HEK293 (cell line): ENCODE measurements around the gene SPX.

Experiments
- CTCF ChIA-PET: fragments of 350-600 bp; formaldehyde crosslinking; extraction: SDS; loops from one replicate; lab custom pipeline; 2021; ENCODE audit warnings: antibody characterized with exemption; lab: Yijun Ruan, JAX
- POLR2A ChIA-PET: fragments of 300-600 bp; formaldehyde crosslinking; extraction: SDS; loops from one replicate; lab custom pipeline; 2020; ENCODE audit warnings: antibody characterized with exemption, inconsistent platforms; lab: Yijun Ruan, JAX
- H3K27ac ChIP-seq: fragments of 200-500 bp; sonication (Bioruptor generic); 2 replicates; pipeline ENCODE4 v1.5.1; 2014; ENCODE audit warnings: low read depth, low read length, control low read depth, inconsistent platforms; ENCODE audit errors: extremely low read depth
- H3K36me3 ChIP-seq, 2 experiments: fragments of 200-500 bp in 1 of 2; sonication (Bioruptor generic) in 1 of 2; 1 replicate in 1 of 2; 2 replicates in 1 of 2; pipeline ENCODE4 v1.5.1; 2014 to 2017; ENCODE audit warnings: inconsistent platforms in 2 of 2, low read length in 2 of 2; ENCODE audit not compliant: control insufficient read depth in 2 of 2, insufficient read depth in 1 of 2
- H3K4me1 ChIP-seq: fragments of 200-500 bp; sonication (Bioruptor generic); 2 replicates; pipeline ENCODE4 v1.5.1; 2014; ENCODE audit warnings: mild to moderate bottlenecking, low read length, inconsistent platforms; ENCODE audit not compliant: control insufficient read depth, insufficient read depth
- H3K4me3 ChIP-seq: 2 replicates; pipeline ENCODE4 v1.5.1; 2011; ENCODE audit warnings: low read depth, mild to moderate bottlenecking, control low read depth, low read length, moderate library complexity
- H3K9me3 ChIP-seq: fragments of 200-500 bp; sonication (Bioruptor generic); 2 replicates; pipeline ENCODE4 v1.5.1; 2014; ENCODE audit warnings: low read depth, low read length, inconsistent platforms; ENCODE audit not compliant: control insufficient read depth, insufficient read depth
- CTCF ChIP-seq: fragments of 450-650 bp; formaldehyde crosslinking; IDR thresholded peaks from 2 replicates; pipeline ENCODE4 v1.5.1; 2016; ENCODE audit warnings: missing biosample characterization, missing genetic modification characterization
- GLIS2 ChIP-seq: fragments of 450-650 bp; formaldehyde crosslinking; IDR thresholded peaks from 2 replicates; pipeline ENCODE4 v1.5.1; 2016; ENCODE audit warnings: missing biosample characterization, missing genetic modification characterization
- KLF17 ChIP-seq: fragments of 450-650 bp; formaldehyde crosslinking; IDR thresholded peaks from 2 replicates; pipeline ENCODE4 v1.5.1; 2016; ENCODE audit warnings: missing biosample characterization, missing genetic modification characterization
- PRDM2 ChIP-seq: fragments of 450-650 bp; formaldehyde crosslinking; IDR thresholded peaks from 2 replicates; pipeline ENCODE4 v1.5.1; 2016; ENCODE audit warnings: missing biosample characterization, missing genetic modification characterization, borderline replicate concordance
- RBAK ChIP-seq: fragments of 450-650 bp; formaldehyde crosslinking; IDR thresholded peaks from 2 replicates; pipeline ENCODE4 v1.5.1; 2016; ENCODE audit warnings: missing biosample characterization, missing genetic modification characterization
- SCRT2 ChIP-seq: fragments of 450-650 bp; formaldehyde crosslinking; IDR thresholded peaks from 2 replicates; pipeline ENCODE4 v1.5.1; 2016; ENCODE audit warnings: missing biosample characterization, missing genetic modification characterization
- ZFP3 ChIP-seq: fragments of 450-650 bp; formaldehyde crosslinking; IDR thresholded peaks from 2 replicates; pipeline ENCODE4 v1.5.1; 2016; ENCODE audit warnings: low read depth, missing biosample characterization, missing genetic modification characterization
- ZNF169 ChIP-seq: fragments of 450-650 bp; formaldehyde crosslinking; IDR thresholded peaks from 2 replicates; pipeline ENCODE4 v1.5.1; 2016; ENCODE audit warnings: missing biosample characterization, missing genetic modification characterization
- ZNF202 ChIP-seq: fragments of 450-650 bp; formaldehyde crosslinking; IDR thresholded peaks from 2 replicates; pipeline ENCODE4 v1.5.1; 2016; ENCODE audit warnings: missing biosample characterization, missing genetic modification characterization, borderline replicate concordance
- ZNF221 ChIP-seq: fragments of 450-650 bp; formaldehyde crosslinking; IDR thresholded peaks from 2 replicates; pipeline ENCODE4 v1.5.1; 2017; ENCODE audit warnings: missing biosample characterization, missing genetic modification characterization, borderline replicate concordance
- ZNF362 ChIP-seq: fragments of 450-650 bp; formaldehyde crosslinking; IDR thresholded peaks from 2 replicates; pipeline ENCODE4 v1.5.1; 2016; ENCODE audit warnings: missing biosample characterization, missing genetic modification characterization
- ZNF394 ChIP-seq: fragments of 450-650 bp; formaldehyde crosslinking; IDR thresholded peaks from 2 replicates; pipeline ENCODE4 v1.5.1; 2016; ENCODE audit warnings: missing biosample characterization, missing genetic modification characterization, mild to moderate bottlenecking, moderate library complexity, borderline replicate concordance
- ZNF423 ChIP-seq: fragments of 450-650 bp; formaldehyde crosslinking; IDR thresholded peaks from 2 replicates; pipeline ENCODE4 v1.5.1; 2016; ENCODE audit warnings: missing biosample characterization, missing genetic modification characterization
- ZNF529 ChIP-seq: fragments of 450-650 bp; formaldehyde crosslinking; IDR thresholded peaks from 2 replicates; pipeline ENCODE4 v1.5.1; 2017; ENCODE audit warnings: missing genetic modification characterization, missing biosample characterization; ENCODE audit not compliant: insufficient replicate concordance
- ZNF704 ChIP-seq: fragments of 450-650 bp; formaldehyde crosslinking; IDR thresholded peaks from 2 replicates; pipeline ENCODE4 v1.5.1; 2016; ENCODE audit warnings: missing biosample characterization, missing genetic modification characterization
- ZNF707 ChIP-seq: fragments of 450-650 bp; formaldehyde crosslinking; IDR thresholded peaks from 2 replicates; pipeline ENCODE4 v1.5.1; 2016; ENCODE audit warnings: missing biosample characterization, missing genetic modification characterization
- ZNF785 ChIP-seq: fragments of 450-650 bp; formaldehyde crosslinking; IDR thresholded peaks from 2 replicates; pipeline ENCODE4 v1.5.1; 2016; ENCODE audit warnings: missing biosample characterization, missing genetic modification characterization
- ZSCAN4 ChIP-seq: fragments of 450-650 bp; formaldehyde crosslinking; IDR thresholded peaks from 2 replicates; pipeline ENCODE4 v1.5.1; 2017; ENCODE audit warnings: missing biosample characterization, missing genetic modification characterization

SPX gene

GRCh38 chr12:21539797-21540196 lies 13.7 kb downstream of the SPX start:
- H3K4me1 ChIP-seq: peaks cover 3% of the 10 kb centered on the region; the same call in 1 of the 2 replicates
- H3K36me3 ChIP-seq: no peaks in the 10 kb centered on the region
- H3K27ac ChIP-seq: no peak overlapping the region
- no peaks in the 10 kb centered on the region for H3K9me3 ChIP-seq
- POLR2A ChIA-PET: no interaction called here
- CTCF ChIA-PET: interaction anchor here (0.6 kb wide), 3 partner anchors 62 to 952 kb away, joined by 3 to 4 read pairs (median 3); no protein-coding TSS in a partner anchor
- no peak overlapping the region for H3K4me3 ChIP-seq
- TF ChIP-seq GLIS2 (tag by site-specific recombination): no peak
- TF ChIP-seq ZNF423: no peak
- TF ChIP-seq ZNF169: no peak
- no peak for TF ChIP-seq ZNF704 (tag by site-specific recombination)

GRCh38 chr12:21541773-21542172 lies 15.7 kb downstream of the SPX start:
- no peaks in the 10 kb centered on the region for H3K36me3 ChIP-seq
- CTCF ChIA-PET: interaction anchor here (0.7 to 1.2 kb wide), 2 partner anchors 20 to 1127 kb away, joined by 3 read pairs; no protein-coding TSS in a partner anchor
- no peak overlapping the region for H3K27ac ChIP-seq
- no peaks in the 10 kb centered on the region for H3K9me3 ChIP-seq
- H3K4me1 ChIP-seq: peaks cover 3% of the 10 kb centered on the region; the same call in 1 of the 2 replicates
- TF ChIP-seq ZFP3 (tag by site-specific recombination) (no peak), ZNF785 (tag by site-specific recombination) (no peak), CTCF (tag by site-specific recombination) (no peak), ZNF529 (tag by site-specific recombination) (no peak), ZNF221 (tag by site-specific recombination) (no peak), ZNF707 (tag by site-specific recombination) (no peak), RBAK (tag by site-specific recombination) (no peak), KLF17 (tag by site-specific recombination) (no peak)
- H3K4me3 ChIP-seq: no peak overlapping the region
- POLR2A ChIA-PET: no interaction called here

- POLR2A ChIA-PET: interaction anchor here (1.0 kb wide), 1 partner anchor 41 kb away, joined by 3 read pairs; the partner anchor contains the start of genes GOLT1B and RECQL
- CTCF ChIA-PET: interaction anchor here (0.7 to 1.2 kb wide), 2 partner anchors 19 to 1127 kb away, joined by 3 read pairs; no protein-coding TSS in a partner anchor
- TF ChIP-seq ZNF529 (tag by site-specific recombination) (no peak), ZNF202 (tag by site-specific recombination) (no peak), ZNF362 (no peak), ZSCAN4 (tag by site-specific recombination) (no peak), ZNF785 (tag by site-specific recombination) (no peak), SCRT2 (tag by site-specific recombination) (no peak), ZNF394 (tag by site-specific recombination) (no peak), PRDM2 (tag by site-specific recombination) (no peak)
Observed at GRCh38 chr12:21542403-21542802, 16.3 kb downstream of the SPX start.

More at GRCh38 chr12:21542403-21542802, 16.3 kb downstream of the SPX start:
- H3K27ac ChIP-seq: no peak overlapping the region
- H3K36me3 ChIP-seq: no peaks in the 10 kb centered on the region
- H3K4me1 ChIP-seq: peaks cover 3% of the 10 kb centered on the region; the same call in 1 of the 2 replicates
- H3K9me3 ChIP-seq: no peaks in the 10 kb centered on the region
- no peak overlapping the region for H3K4me3 ChIP-seq
